DOHH2 (cell line): ENCODE results near the gene CLCA2.

Experiments
- H3F3A ChIP-seq: fragments of 200-600 bp; sonication (generic), shearing (Covaris generic); 2 replicates; pipeline ENCODE4 v1.6.0; 2016; ENCODE audit warnings: antibody characterized with exemption, mild to moderate bottlenecking; ENCODE audit not compliant: control insufficient read depth, insufficient read depth
- H3K27ac ChIP-seq: fragments of 200-600 bp; sonication (generic); 2 replicates; pipeline ENCODE4 v1.5.1; 2014; ENCODE audit warnings: low read depth, mild to moderate bottlenecking, low read length, moderate library complexity
- H3K27me3 ChIP-seq: fragments of 200-600 bp; sonication (generic); 2 replicates; pipeline ENCODE4 v1.6.1; 2014; ENCODE audit warnings: mild to moderate bottlenecking, low read length, mixed read lengths; ENCODE audit not compliant: control insufficient read depth
- H3K36me3 ChIP-seq: fragments of 200-600 bp; sonication (generic); 2 replicates; pipeline ENCODE4 v1.6.1; 2014; ENCODE audit warnings: mild to moderate bottlenecking, low read length, moderate library complexity, mixed read lengths; ENCODE audit not compliant: control insufficient read depth
- H3K4me1 ChIP-seq: fragments of 200-600 bp; sonication (generic); 2 replicates; pipeline ENCODE4 v1.6.1; 2014; ENCODE audit warnings: mild to moderate bottlenecking, low read length, mixed read lengths; ENCODE audit not compliant: control insufficient read depth
- H3K4me2 ChIP-seq: fragments of 200-600 bp; sonication (generic); 2 replicates; pipeline ENCODE4 v1.6.0; 2014; ENCODE audit warnings: mild to moderate bottlenecking, low read length, moderate library complexity
- H3K4me3 ChIP-seq: fragments of 200-600 bp; sonication (generic); 2 replicates; pipeline ENCODE4 v1.5.1; 2014; ENCODE audit warnings: mild to moderate bottlenecking, low read length, mixed read lengths
- H3K79me2 ChIP-seq: fragments of 200-600 bp; sonication (generic); 2 replicates; pipeline ENCODE4 v1.6.1; 2014; ENCODE audit warnings: mild to moderate bottlenecking, low read length, mixed read lengths; ENCODE audit not compliant: control insufficient read depth
- H3K9me2 ChIP-seq: fragments of 200-600 bp; sonication (generic); replicated peaks from 2 replicates; pipeline ENCODE4 v1.6.1; 2014; ENCODE audit warnings: mild to moderate bottlenecking, low read length, mixed read lengths; ENCODE audit not compliant: control insufficient read depth
- H3K9me3 ChIP-seq: fragments of 200-600 bp; sonication (generic); 2 replicates; pipeline ENCODE4 v1.6.1; 2014; ENCODE audit warnings: antibody characterized with exemption, low read length, mixed read lengths; ENCODE audit not compliant: control insufficient read depth, insufficient read depth
- H4K20me1 ChIP-seq: fragments of 200-600 bp; sonication (generic); 2 replicates; pipeline ENCODE4 v1.6.0; 2014; ENCODE audit warnings: low read depth, mild to moderate bottlenecking, antibody characterized with exemption, low read length, moderate library complexity; ENCODE audit not compliant: control insufficient read depth, insufficient read depth
- CTCF ChIP-seq: fragments of 200-600 bp; sonication (generic); IDR thresholded peaks from one replicate; pipeline ENCODE4 v1.5.1; 2014; ENCODE audit warnings: antibody characterized with exemption, mild to moderate bottlenecking, low read depth, low read length; ENCODE audit not compliant: poor library complexity, severe bottlenecking
- EZH2phosphoT487 ChIP-seq: fragments of 200-600 bp; sonication (generic); IDR thresholded peaks from 2 replicates; pipeline ENCODE4 v1.6.1; 2017; ENCODE audit warnings: borderline replicate concordance, mild to moderate bottlenecking, antibody characterized with exemption, low read length, moderate library complexity, mixed read lengths

The CLCA2 gene

GRCh38 chr1:86450847-86451246, 26.9 kb downstream of the CLCA2 start:
- H3K4me2 ChIP-seq, result no peak overlapping the region
- H3K36me3 ChIP-seq, result no peaks in the 10 kb centered on the region
- H3K27me3 ChIP-seq, result no peaks in the 10 kb centered on the region
- H3K79me2 ChIP-seq, result no peaks in the 10 kb centered on the region
- H4K20me1 ChIP-seq, result no peaks in the 10 kb centered on the region; the same call in 1 of the 2 replicates
- H3K9me3 ChIP-seq, result no peaks in the 10 kb centered on the region
- TF ChIP-seq CTCF (no peak), EZH2phosphoT487 (no peak)
- no peak overlapping the region for H3K4me3 ChIP-seq
- H3F3A ChIP-seq, result no peaks in the 10 kb centered on the region
- no peaks in the 10 kb centered on the region for H3K4me1 ChIP-seq
- H3K27ac ChIP-seq, result no peak overlapping the region
- H3K9me2 ChIP-seq, result no peaks in the 10 kb centered on the region

- TF ChIP-seq CTCF, result no peak
- TF ChIP-seq EZH2phosphoT487, result no peak
- no peak overlapping the region for H3K27ac ChIP-seq
- no peaks in the 10 kb centered on the region for H3K36me3 ChIP-seq
- H3K27me3 ChIP-seq, result peaks cover 6% of the 10 kb centered on the region
- H3K4me1 ChIP-seq, result no peaks in the 10 kb centered on the region
- no peaks in the 10 kb centered on the region for H3K79me2 ChIP-seq
- H3F3A ChIP-seq, result no peaks in the 10 kb centered on the region
- H3K9me3 ChIP-seq, result no peaks in the 10 kb centered on the region
- no peak overlapping the region for H3K4me3 ChIP-seq
- H3K4me2 ChIP-seq, result no peak overlapping the region
- no peaks in the 10 kb centered on the region for H4K20me1 ChIP-seq
- H3K9me2 ChIP-seq, result no peaks in the 10 kb centered on the region
Measured at GRCh38 chr1:86453664-86454063, 29.7 kb downstream of the CLCA2 start.

- Histone ChIP-seq H4K20me1 (no peaks in the 10 kb centered on the region), H3K9me3 (no peaks in the 10 kb centered on the region), H3K27ac (no peak overlapping the region), H3K79me2 (no peaks in the 10 kb centered on the region), H3K36me3 (no peaks in the 10 kb centered on the region), H3K4me2 (no peak overlapping the region), H3K27me3 (peaks cover 6% of the 10 kb centered on the region), H3K4me1 (no peaks in the 10 kb centered on the region), H3F3A (no peaks in the 10 kb centered on the region), H3K9me2 (no peaks in the 10 kb centered on the region), H3K4me3 (no peak overlapping the region)
- TF ChIP-seq EZH2phosphoT487 (no peak), CTCF (no peak)
Measured at GRCh38 chr1:86455073-86455472, 31.1 kb downstream of the CLCA2 start.

GRCh38 chr1:86460998-86461397, 37.0 kb downstream of the CLCA2 start:
- no peaks in the 10 kb centered on the region for H3K79me2 ChIP-seq
- no peaks in the 10 kb centered on the region for H3K9me3 ChIP-seq
- H3K27ac ChIP-seq, result no peak overlapping the region
- no peaks in the 10 kb centered on the region for H4K20me1 ChIP-seq
- no peak overlapping the region for H3K4me3 ChIP-seq
- no peaks in the 10 kb centered on the region for H3K9me2 ChIP-seq
- H3K36me3 ChIP-seq, result no peaks in the 10 kb centered on the region
- H3K4me2 ChIP-seq, result no peak overlapping the region
- TF ChIP-seq EZH2phosphoT487 (no peak), CTCF (no peak)
- no peaks in the 10 kb centered on the region for H3F3A ChIP-seq
- peaks cover 6% of the 10 kb centered on the region for H3K27me3 ChIP-seq
- no peaks in the 10 kb centered on the region for H3K4me1 ChIP-seq
